Activated naive CD8-positive, alpha-beta T cell treated with anti-CD3 and anti-CD28 coated beads, Interleukin-2, amount 10 ng/mL, durations not matched to agents 7 days and 5 days (primary cell): ENCODE data around the gene MKNK1. TPM values are rescaled to one million over a fixed set of nuclear protein-coding genes. Genes with fewer than 3 reads are reported as not detected.
A peak's percentile ranks its signal among the peaks of the same experiment; 100 is the strongest.

Experiments
- ATAC-seq: fragments of 150-1000 bp; cut with Tn5 transposase; one replicate; pipeline ENCODE4 v1.10.0; 2021; ENCODE audit warnings: low read depth, moderate library complexity
- POLR2A ChIA-PET: fragments of 350-600 bp; sonication (Branson Sonifier 250); formaldehyde crosslinking; loops from one replicate; lab custom pipeline; 2021; ENCODE audit warnings: antibody characterized with exemption; lab: Charles Lee
- DNase-seq: peaks from one replicate; pipeline ENCODE4 v3.0.0; 2021
- H3K27ac Mint-ChIP-seq: one replicate; pipeline ENCODE4 v1.8.0; 2022; ENCODE audit warnings: mild to moderate bottlenecking, mixed read lengths
- H3K27me3 Mint-ChIP-seq: one replicate; pipeline ENCODE4 v1.8.0; 2022; ENCODE audit warnings: mild to moderate bottlenecking, moderate library complexity, mixed read lengths
- H3K36me3 Mint-ChIP-seq: one replicate; pipeline ENCODE4 v1.8.0; 2021; ENCODE audit warnings: mild to moderate bottlenecking, mixed read lengths
- H3K4me1 Mint-ChIP-seq: one replicate; pipeline ENCODE4 v1.8.0; 2021; ENCODE audit warnings: mixed read lengths
- H3K4me3 Mint-ChIP-seq: one replicate; pipeline ENCODE4 v1.8.0; 2022; ENCODE audit warnings: mild to moderate bottlenecking, moderate library complexity, mixed read lengths
- H3K9me3 Mint-ChIP-seq: one replicate; pipeline ENCODE4 v1.8.0; 2021; ENCODE audit warnings: mixed read lengths
- total RNA-seq, 2 experiments: library from RNA; stranded (reverse); gene quantifications; one replicate each; pipeline ENCODE4 v1.2.3, GENCODE V29; 2021

Gene MKNK1
- total RNA-seq, 2 experiments from 2014 or later, result 65.4 to 70.2 TPM

- no peaks in the 10 kb centered on the region for H3K9me3 Mint-ChIP-seq
- peak within 1 kb of the TSS; percentile 95 for H3K4me3 Mint-ChIP-seq
- peaks cover 2% of the 10 kb centered on the region for H3K36me3 Mint-ChIP-seq
- DNase-seq (peak; percentile 75), ATAC-seq (peak; percentile 72)
- H3K27ac Mint-ChIP-seq, result peak within 1 kb of the TSS; percentile 90
- H3K4me1 Mint-ChIP-seq, result peaks cover 51% of the 10 kb centered on the region
- POLR2A ChIA-PET, result interaction anchor here (1.1 to 5.2 kb wide), 6 partner anchors 12 to 103 kb away, joined by 4 to 91 read pairs (median 7); partner anchors contain the start of genes ATPAF1, EFCAB14 and MKNK1
- H3K27me3 Mint-ChIP-seq, result peaks cover 2% of the 10 kb centered on the region
Measured at GRCh38 chr1:46616277-46617107, 12.4 kb upstream of the MKNK1 start, which contains the start of gene MOB3C. TSS of gene MOB3C (minus strand) at chr1:46616811. CDS start at chr1:46613321, 3,490 bp downstream.

GRCh38 chr1:46615735-46616134 lies 11.7 kb upstream of the MKNK1 start:
- POLR2A ChIA-PET, result interaction anchor here (1.1 to 5.2 kb wide), 6 partner anchors 11 to 103 kb away, joined by 4 to 91 read pairs (median 7); partner anchors contain the start of genes ATPAF1, EFCAB14 and MKNK1
- H3K36me3 Mint-ChIP-seq, result peaks cover 4% of the 10 kb centered on the region
- no peaks in the 10 kb centered on the region for H3K9me3 Mint-ChIP-seq
- H3K4me3 Mint-ChIP-seq, result peak overlapping the region; percentile 95
- peaks cover 2% of the 10 kb centered on the region for H3K27me3 Mint-ChIP-seq
- DNase-seq, result no peak
- ATAC-seq, result peak; percentile 27
- peak overlapping the region; percentile 90 for H3K27ac Mint-ChIP-seq
- peaks cover 51% of the 10 kb centered on the region for H3K4me1 Mint-ChIP-seq

GRCh38 chr1:46615088-46615487 lies 11.0 kb upstream of the MKNK1 start:
- H3K4me1 Mint-ChIP-seq, result peaks cover 47% of the 10 kb centered on the region

GRCh38 chr1:46614604-46614984 lies 10.5 kb upstream of the MKNK1 start:
- Mint-ChIP-seq H3K36me3 (peaks cover 10% of the 10 kb centered on the region), H3K9me3 (no peaks in the 10 kb centered on the region), H3K27me3 (peaks cover 2% of the 10 kb centered on the region), H3K4me3 (peak overlapping the region; percentile 50), H3K27ac (peak overlapping the region; percentile 55), H3K4me1 (peaks cover 49% of the 10 kb centered on the region)
- POLR2A ChIA-PET, result interaction anchor here (0.5 to 5.2 kb wide), 4 partner anchors 10 to 80 kb away, joined by 3 to 91 read pairs (median 4); partner anchors contain the start of genes ATPAF1 and MKNK1
- ATAC-seq (no peak), DNase-seq (no peak)

More at GRCh38 chr1:46615088-46615487, 11.0 kb upstream of the MKNK1 start:
- Mint-ChIP-seq H3K4me3 (peak overlapping the region; percentile 95), H3K36me3 (peaks cover 5% of the 10 kb centered on the region), H3K27ac (peak overlapping the region; percentile 90), H3K9me3 (no peaks in the 10 kb centered on the region), H3K27me3 (peaks cover 2% of the 10 kb centered on the region)
- ATAC-seq (no peak), DNase-seq (no peak)
- POLR2A ChIA-PET, result interaction anchor here (2.2 to 5.2 kb wide), 2 partner anchors 10 to 53 kb away, joined by 9 to 91 read pairs; partner anchors contain the start of genes ATPAF1 and MKNK1

GRCh38 chr1:46613661-46614603 lies 9.9 kb upstream of the MKNK1 start:
- Mint-ChIP-seq H3K9me3 (no peaks in the 10 kb centered on the region), H3K4me1 (peaks cover 44% of the 10 kb centered on the region), H3K36me3 (peaks cover 16% of the 10 kb centered on the region), H3K4me3 (peak overlapping the region; percentile 50), H3K27me3 (peaks cover 2% of the 10 kb centered on the region), H3K27ac (peak overlapping the region; percentile 57)
- DNase-seq (peak; percentile 55), ATAC-seq (peak; percentile 46)
- POLR2A ChIA-PET, result interaction anchor here (0.5 to 5.2 kb wide), 6 partner anchors 9 to 80 kb away, joined by 3 to 91 read pairs (median 3); partner anchors contain the start of genes ATPAF1 and MKNK1

- peaks cover 2% of the 10 kb centered on the region for H3K27me3 Mint-ChIP-seq
- POLR2A ChIA-PET, result interaction anchor here (0.5 to 5.2 kb wide), 5 partner anchors 8 to 73 kb away, joined by 3 to 91 read pairs (median 3); partner anchors contain the start of genes ATPAF1 and MKNK1
- H3K4me1 Mint-ChIP-seq, result peaks cover 38% of the 10 kb centered on the region
- no peaks in the 10 kb centered on the region for H3K9me3 Mint-ChIP-seq
- DNase-seq (no peak), ATAC-seq (no peak)
- peak overlapping the region; percentile 57 for H3K27ac Mint-ChIP-seq
- peak overlapping the region; percentile 33 for H3K4me3 Mint-ChIP-seq
- peaks cover 24% of the 10 kb centered on the region for H3K36me3 Mint-ChIP-seq
Measured at GRCh38 chr1:46612937-46613660, 9.0 kb upstream of the MKNK1 start.

GRCh38 chr1:46611691-46612221 lies 7.7 kb upstream of the MKNK1 start:
- H3K4me3 Mint-ChIP-seq, result no peak overlapping the region
- no peaks in the 10 kb centered on the region for H3K27me3 Mint-ChIP-seq
- H3K9me3 Mint-ChIP-seq, result no peaks in the 10 kb centered on the region
- H3K36me3 Mint-ChIP-seq, result peaks cover 32% of the 10 kb centered on the region
- peaks cover 30% of the 10 kb centered on the region for H3K4me1 Mint-ChIP-seq
- H3K27ac Mint-ChIP-seq, result no peak overlapping the region
- ATAC-seq (no peak), DNase-seq (no peak)
- POLR2A ChIA-PET, result interaction anchor here (1.5 kb wide), 1 partner anchor 8 kb away, joined by 10 read pairs; the partner anchor contains the start of gene MKNK1

GRCh38 chr1:46607345-46608130 lies 3.5 kb upstream of the MKNK1 start:
- H3K9me3 Mint-ChIP-seq, result no peaks in the 10 kb centered on the region
- DNase-seq, result no peak
- no peak for ATAC-seq
- no peak overlapping the region for H3K27ac Mint-ChIP-seq
- POLR2A ChIA-PET, result no interaction called here
- H3K4me1 Mint-ChIP-seq, result peaks cover 32% of the 10 kb centered on the region
- no peak overlapping the region for H3K4me3 Mint-ChIP-seq
- no peaks in the 10 kb centered on the region for H3K27me3 Mint-ChIP-seq
- H3K36me3 Mint-ChIP-seq, result peaks cover 39% of the 10 kb centered on the region

GRCh38 chr1:46606255-46606965 lies 2.3 kb upstream of the MKNK1 start:
- ATAC-seq, result no peak
- POLR2A ChIA-PET, result interaction anchor here (3.9 to 4.8 kb wide), 2 partner anchors 9 to 24 kb away, joined by 70 to 91 read pairs; partner anchors contain the start of gene MOB3C
- no peak overlapping the region for H3K4me3 Mint-ChIP-seq
- H3K9me3 Mint-ChIP-seq, result no peaks in the 10 kb centered on the region
- DNase-seq, result no peak
- H3K27me3 Mint-ChIP-seq, result no peaks in the 10 kb centered on the region
- H3K27ac Mint-ChIP-seq, result peak overlapping the region; percentile 37
- peaks cover 38% of the 10 kb centered on the region for H3K4me1 Mint-ChIP-seq
- H3K36me3 Mint-ChIP-seq, result peaks cover 44% of the 10 kb centered on the region

- DNase-seq, result peak; percentile 48
- Mint-ChIP-seq H3K36me3 (peaks cover 47% of the 10 kb centered on the region), H3K27ac (peak overlapping the region; percentile 64), H3K4me3 (peak overlapping the region; percentile 90), H3K9me3 (no peaks in the 10 kb centered on the region), H3K4me1 (peaks cover 43% of the 10 kb centered on the region), H3K27me3 (no peaks in the 10 kb centered on the region)
- POLR2A ChIA-PET, result interaction anchor here (1.2 to 4.8 kb wide), 5 partner anchors 10 to 117 kb away, joined by 3 to 91 read pairs (median 22); partner anchors contain the start of genes KNCN and MOB3C
- ATAC-seq, result peak; percentile 59
Measured at GRCh38 chr1:46605232-46605631, 1.2 kb upstream of the MKNK1 start.
